BLaER1 (cell line): ENCODE results near the gene DMAP1.
A peak's percentile ranks its signal among the peaks of the same experiment; 100 is the strongest.

ENCODE experiments used
- H3K27ac ChIP-seq: shearing (Covaris generic); formaldehyde crosslinking; 2 replicates; pipeline ENCODE4 v1.8.1; 2022
- H3K27me3 ChIP-seq: shearing (Covaris generic); formaldehyde crosslinking; 2 replicates; pipeline ENCODE4 v1.8.1; 2022
- H3K36me3 ChIP-seq: shearing (Covaris generic); formaldehyde crosslinking; 2 replicates; pipeline ENCODE4 v1.8.1; 2022
- H3K4me1 ChIP-seq: shearing (Covaris generic); formaldehyde crosslinking; 2 replicates; pipeline ENCODE4 v1.8.1; 2022
- H3K4me2 ChIP-seq: shearing (Covaris generic); formaldehyde crosslinking; 2 replicates; pipeline ENCODE4 v1.8.1; 2022
- H3K4me3 ChIP-seq: shearing (Covaris generic); formaldehyde crosslinking; 2 replicates; pipeline ENCODE4 v1.8.1; 2022
- H3K9ac ChIP-seq: shearing (Covaris generic); formaldehyde crosslinking; 2 replicates; pipeline ENCODE4 v1.8.1; 2022
- H3K9me3 ChIP-seq: shearing (Covaris generic); formaldehyde crosslinking; 2 replicates; pipeline ENCODE4 v1.8.1; 2022
- H4K20me1 ChIP-seq: shearing (Covaris generic); formaldehyde crosslinking; 2 replicates; pipeline ENCODE4 v1.8.1; 2022
- Cebpa-rat ChIP-seq: shearing (Covaris generic); IDR thresholded peaks from 2 replicates; pipeline ENCODE4 v1.8.1; 2022

Gene DMAP1

GRCh38 chr1:44227211-44227610, 13.9 kb downstream of the DMAP1 start:
- peaks cover 14% of the 10 kb centered on the region; the same call in 1 of the 2 replicates for H4K20me1 ChIP-seq
- no peak overlapping the region for H3K27ac ChIP-seq
- no peaks in the 10 kb centered on the region for H3K9me3 ChIP-seq
- no peak for TF ChIP-seq Cebpa-rat
- no peak overlapping the region for H3K4me2 ChIP-seq
- H3K27me3 ChIP-seq, result no peaks in the 10 kb centered on the region
- H3K9ac ChIP-seq, result no peak overlapping the region
- peaks cover 14% of the 10 kb centered on the region for H3K4me1 ChIP-seq
- H3K36me3 ChIP-seq, result peaks cover 53% of the 10 kb centered on the region
- no peak overlapping the region for H3K4me3 ChIP-seq

- no peak for TF ChIP-seq Cebpa-rat
- Histone ChIP-seq H3K36me3 (peaks cover 54% of the 10 kb centered on the region), H3K9me3 (no peaks in the 10 kb centered on the region)
Observed at GRCh38 chr1:44228218-44228617, 14.9 kb downstream of the DMAP1 start.

GRCh38 chr1:44229435-44230167, 16.3 kb downstream of the DMAP1 start:
- no peak for TF ChIP-seq Cebpa-rat
- peaks cover 61% of the 10 kb centered on the region for H3K36me3 ChIP-seq
- H3K4me3 ChIP-seq, result no peak overlapping the region
- no peaks in the 10 kb centered on the region for H3K9me3 ChIP-seq
- no peaks in the 10 kb centered on the region for H3K27me3 ChIP-seq
- no peaks in the 10 kb centered on the region for H3K4me1 ChIP-seq
- no peak overlapping the region for H3K4me2 ChIP-seq
- H4K20me1 ChIP-seq, result peaks cover 5% of the 10 kb centered on the region; the same call in 1 of the 2 replicates
- no peak overlapping the region for H3K27ac ChIP-seq
- H3K9ac ChIP-seq, result no peak overlapping the region

More at GRCh38 chr1:44228218-44228617, 14.9 kb downstream of the DMAP1 start:
- peaks cover 7% of the 10 kb centered on the region for H3K4me1 ChIP-seq
- no peak overlapping the region for H3K9ac ChIP-seq
- H3K4me3 ChIP-seq, result no peak overlapping the region
- no peak overlapping the region for H3K27ac ChIP-seq
- H3K4me2 ChIP-seq, result no peak overlapping the region
- H4K20me1 ChIP-seq, result peaks cover 7% of the 10 kb centered on the region; the same call in 1 of the 2 replicates
- H3K27me3 ChIP-seq, result no peaks in the 10 kb centered on the region

GRCh38 chr1:44230796-44231195, 17.5 kb downstream of the DMAP1 start:
- H3K27me3 ChIP-seq, result no peaks in the 10 kb centered on the region
- H4K20me1 ChIP-seq, result peaks cover 5% of the 10 kb centered on the region; the same call in 1 of the 2 replicates
- H3K36me3 ChIP-seq, result peaks cover 58% of the 10 kb centered on the region
- no peaks in the 10 kb centered on the region for H3K9me3 ChIP-seq
- no peak overlapping the region for H3K9ac ChIP-seq
- H3K4me2 ChIP-seq, result no peak overlapping the region
- H3K27ac ChIP-seq, result no peak overlapping the region
- H3K4me3 ChIP-seq, result no peak overlapping the region
- H3K4me1 ChIP-seq, result no peaks in the 10 kb centered on the region
- no peak for TF ChIP-seq Cebpa-rat

- Histone ChIP-seq H3K27ac (no peak overlapping the region), H3K36me3 (peaks cover 58% of the 10 kb centered on the region), H3K4me2 (no peak overlapping the region), H4K20me1 (peaks cover 5% of the 10 kb centered on the region; the same call in 1 of the 2 replicates), H3K9ac (no peak overlapping the region), H3K4me1 (peaks cover 5% of the 10 kb centered on the region), H3K9me3 (no peaks in the 10 kb centered on the region), H3K27me3 (no peaks in the 10 kb centered on the region), H3K4me3 (no peak overlapping the region)
- no peak for TF ChIP-seq Cebpa-rat
Observed at GRCh38 chr1:44233593-44233992, 20.3 kb downstream of the DMAP1 start.

- Histone ChIP-seq H3K4me2 (no peak overlapping the region), H3K9ac (peak overlapping the region; percentile 6; the same call in 1 of the 2 replicates), H3K4me1 (peaks cover 26% of the 10 kb centered on the region), H3K36me3 (peaks cover 40% of the 10 kb centered on the region), H3K27me3 (no peaks in the 10 kb centered on the region), H4K20me1 (no peaks in the 10 kb centered on the region), H3K9me3 (no peaks in the 10 kb centered on the region), H3K4me3 (no peak overlapping the region), H3K27ac (no peak overlapping the region)
- no peak for TF ChIP-seq Cebpa-rat
Observed at GRCh38 chr1:44235808-44236207, 22.5 kb downstream of the DMAP1 start.

GRCh38 chr1:44236490-44237272, 23.4 kb downstream of the DMAP1 start:
- H4K20me1 ChIP-seq, result no peaks in the 10 kb centered on the region
- no peak overlapping the region for H3K27ac ChIP-seq
- no peak overlapping the region for H3K9ac ChIP-seq
- H3K9me3 ChIP-seq, result no peaks in the 10 kb centered on the region
- no peak overlapping the region for H3K4me2 ChIP-seq
- H3K27me3 ChIP-seq, result no peaks in the 10 kb centered on the region
- no peak overlapping the region for H3K4me3 ChIP-seq
- peaks cover 36% of the 10 kb centered on the region; the same call in 1 of the 2 replicates for H3K36me3 ChIP-seq
- no peak for TF ChIP-seq Cebpa-rat
- H3K4me1 ChIP-seq, result peaks cover 35% of the 10 kb centered on the region

GRCh38 chr1:44237721-44238457, 24.6 kb downstream of the DMAP1 start:
- no peaks in the 10 kb centered on the region for H3K9me3 ChIP-seq
- H3K27ac ChIP-seq, result no peak overlapping the region
- peaks cover 39% of the 10 kb centered on the region for H3K4me1 ChIP-seq
- peaks cover 34% of the 10 kb centered on the region for H3K36me3 ChIP-seq
- peak overlapping the region; percentile 32; the same call in 1 of the 2 replicates for H3K4me2 ChIP-seq
- H3K27me3 ChIP-seq, result no peaks in the 10 kb centered on the region
- no peak overlapping the region for H3K4me3 ChIP-seq
- no peak overlapping the region for H3K9ac ChIP-seq
- TF ChIP-seq Cebpa-rat, result no peak
- no peaks in the 10 kb centered on the region for H4K20me1 ChIP-seq

GRCh38 chr1:44238660-44239059, 25.4 kb downstream of the DMAP1 start:
- H3K4me2 ChIP-seq, result peak overlapping the region; percentile 32; the same call in 1 of the 2 replicates
- no peak overlapping the region for H3K4me3 ChIP-seq
- H3K9me3 ChIP-seq, result no peaks in the 10 kb centered on the region
- no peak overlapping the region for H3K9ac ChIP-seq
- no peak overlapping the region for H3K27ac ChIP-seq
- peaks cover 39% of the 10 kb centered on the region for H3K4me1 ChIP-seq
- no peaks in the 10 kb centered on the region for H3K27me3 ChIP-seq
- H3K36me3 ChIP-seq, result peaks cover 35% of the 10 kb centered on the region
- no peaks in the 10 kb centered on the region for H4K20me1 ChIP-seq
- TF ChIP-seq Cebpa-rat, result no peak
